H1 (cell line): ENCODE results near the gene CADM1. TPM values are rescaled to one million over a fixed set of nuclear protein-coding genes. Genes with fewer than 3 reads are reported as not detected.

Experiments
- polyA plus RNA-seq, 7 experiments: library from polyadenylated mRNA; depleted of rRNA in 3 of 7; stranded (reverse) in 5 of 7; unstranded in 2 of 7; fragments of >200 nt in 5 of 7; fragments of 200-250 nt in 2 of 7; gene quantifications; 1 replicate in 5 of 7; 2 replicates in 1 of 7; 4 replicates in 1 of 7; pipeline versions ENCODE4 v1.2.1 to v1.2.3, GENCODE V29; 2011 to 2013; ENCODE audit warnings: missing spikeins in 2 of 7, mixed read lengths in 2 of 7
- small RNA-seq: library from polyadenylated mRNA; stranded (forward); fragments of <200 nt; extraction: miRNeasy Mini kit (QIAGEN cat#:217004); gene quantifications from one replicate; pipeline ENCODE3, GENCODE V24; 2013; ENCODE audit not compliant: insufficient read depth
- total RNA-seq: library from RNA; stranded (reverse); fragmentation: NEBNext Ultra II Directional; extraction: Animal tissue kit (Norgen Biotek cat#: 25700); gene quantifications from 2 replicates; pipeline ENCODE4 v1.2.1, GENCODE V29; 2021

Gene CADM1
- total and polyA plus RNA-seq, 2 of the 8 experiments (the other 6 are each of a cell fraction or from before 2014, with no cell fraction given) = 8.3 to 25.3 TPM

Small RNAs within 50 kb of the gene (small RNA-seq; reads per million reads assigned to genes)
- gene RF01293 = not detected
